NCI-H510A (cell line): ENCODE data around the gene SRPX.

Source experiments
- DNase-seq: peaks from one replicate; lab custom pipeline; 2025; lab: John Stamatoyannopoulos, UW

Gene SRPX

DNA sequence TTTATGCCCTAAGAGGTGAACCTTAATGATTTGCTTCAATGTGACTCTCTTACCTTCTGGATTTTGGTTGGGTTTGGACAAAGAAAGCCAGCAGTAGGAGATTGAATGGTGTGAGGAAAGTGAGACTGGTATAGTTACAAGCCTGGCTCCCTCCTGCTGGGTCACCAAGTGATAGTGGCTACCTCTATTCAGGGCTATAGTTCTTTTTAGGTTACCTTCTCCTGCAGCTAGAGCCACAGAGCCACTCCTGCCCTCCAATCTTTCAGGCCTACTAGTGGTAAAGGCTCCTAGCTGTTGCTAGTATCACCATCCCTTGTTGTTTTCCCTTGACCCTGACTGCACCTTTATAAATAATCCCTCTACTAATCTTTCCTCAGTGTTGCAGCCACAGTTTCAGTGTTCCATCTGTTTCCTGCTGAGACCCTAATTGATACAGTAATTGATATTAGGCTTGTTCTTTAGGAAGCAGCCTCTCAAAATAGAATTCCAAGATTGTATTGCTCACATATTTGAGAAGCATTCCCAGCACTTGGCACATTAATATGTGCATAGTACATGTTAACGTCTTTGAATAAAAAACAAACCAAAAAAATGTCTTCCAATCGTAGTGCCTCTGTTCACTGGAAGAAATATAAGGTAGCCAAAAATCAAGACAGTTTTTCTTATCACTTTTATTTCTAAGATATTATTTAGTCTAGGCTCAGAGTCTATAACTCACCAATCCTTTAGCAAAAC, 82.3 kb downstream of the SRPX start:
- DNase-seq: no peak

GRCh38 chrX:38129366-38129765, 91.3 kb downstream of the SRPX start:
- no peak for DNase-seq

DNA sequence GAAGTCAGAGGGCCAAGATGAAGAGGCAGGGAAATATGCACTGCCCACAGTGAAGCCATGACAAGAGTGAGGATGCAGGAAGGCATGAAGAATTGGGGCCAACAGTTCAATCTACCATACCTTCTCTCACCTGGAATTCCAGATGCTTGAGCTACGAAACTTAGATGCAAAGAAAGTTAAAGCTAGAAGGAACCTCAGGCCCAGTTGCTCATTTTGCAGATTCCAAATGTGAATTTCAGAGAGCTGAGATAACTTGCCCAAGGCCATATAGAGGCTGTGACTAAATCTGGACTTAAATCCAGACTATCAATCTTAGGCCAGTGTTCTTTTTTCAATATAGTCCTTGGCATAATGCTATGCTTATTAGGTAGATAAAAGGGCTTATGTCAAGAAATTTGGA, 92.7 kb downstream of the SRPX start:
- DNase-seq: no peak

DNA sequence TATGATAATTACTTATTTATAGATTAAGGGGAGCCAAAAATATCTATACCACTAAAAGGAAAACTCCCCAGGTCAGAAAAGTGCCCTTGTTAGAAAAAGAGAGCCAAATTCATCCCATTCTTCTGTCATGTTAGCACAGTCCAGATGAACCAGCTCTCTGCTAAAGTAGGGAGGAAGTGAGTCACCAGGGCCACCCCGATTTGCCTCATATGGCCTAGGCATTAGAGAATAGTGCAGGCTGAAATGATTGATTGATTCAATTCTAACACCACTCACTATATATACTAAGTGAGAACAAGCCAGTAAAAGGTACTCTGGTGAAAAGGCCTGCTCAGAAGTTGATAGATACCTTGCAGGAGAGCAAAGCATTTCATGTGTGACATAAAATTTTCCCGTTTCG, 94.5 kb downstream of the SRPX start:
- no peak for DNase-seq

DNA sequence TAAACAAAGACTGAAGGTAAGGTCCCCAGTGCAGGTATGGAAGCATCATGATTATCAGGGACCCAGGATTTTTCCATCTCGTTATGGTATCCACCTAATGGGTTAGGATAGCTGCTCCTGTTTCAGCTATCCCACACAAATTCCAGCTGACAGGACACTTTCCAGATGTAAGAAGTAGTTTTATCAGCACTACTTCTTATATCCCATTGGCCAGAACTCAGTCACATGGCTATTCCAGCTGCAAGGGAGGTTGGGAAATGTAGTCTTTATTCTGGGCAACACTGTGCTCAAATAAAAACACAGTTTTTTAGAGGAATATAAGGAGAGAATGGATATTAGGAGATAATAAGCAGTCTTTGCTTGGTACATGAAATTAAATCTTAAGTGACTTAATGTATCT, 96.7 kb downstream of the SRPX start:
- DNase-seq: no peak

GRCh38 chrX:38117485-38117884, 103.2 kb downstream of the SRPX start:
- peak; percentile 0 for DNase-seq

DNA sequence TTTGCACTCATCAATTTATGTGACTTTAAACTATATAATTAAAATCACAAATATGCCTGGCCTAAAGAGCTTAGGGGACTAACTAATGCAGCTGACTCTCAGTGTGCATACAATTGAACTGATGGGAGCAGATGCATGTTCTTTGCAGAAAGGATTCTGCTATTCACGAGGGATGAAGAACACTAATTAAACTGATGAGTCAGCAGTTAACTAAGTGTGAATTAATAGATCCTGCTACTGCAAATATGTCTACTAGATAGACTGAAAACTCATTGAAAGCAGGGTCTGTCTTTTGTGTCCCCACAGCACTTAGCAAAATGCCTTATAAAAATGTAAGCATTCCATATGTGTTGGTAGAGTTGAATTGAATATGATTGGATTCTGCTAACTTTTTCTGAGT, 104.0 kb downstream of the SRPX start:
- no peak for DNase-seq

- peak; percentile 56 for DNase-seq
Measured at GRCh38 chrX:38112566-38112965, 108.1 kb downstream of the SRPX start.

GRCh38 chrX:38111196-38111595, 109.5 kb downstream of the SRPX start:
- no peak for DNase-seq

GRCh38 chrX:38110231-38110630, 110.4 kb downstream of the SRPX start:
- DNase-seq: no peak

GRCh38 chrX:38109042-38109898, 111.4 kb downstream of the SRPX start:
- DNase-seq: no peak

DNA sequence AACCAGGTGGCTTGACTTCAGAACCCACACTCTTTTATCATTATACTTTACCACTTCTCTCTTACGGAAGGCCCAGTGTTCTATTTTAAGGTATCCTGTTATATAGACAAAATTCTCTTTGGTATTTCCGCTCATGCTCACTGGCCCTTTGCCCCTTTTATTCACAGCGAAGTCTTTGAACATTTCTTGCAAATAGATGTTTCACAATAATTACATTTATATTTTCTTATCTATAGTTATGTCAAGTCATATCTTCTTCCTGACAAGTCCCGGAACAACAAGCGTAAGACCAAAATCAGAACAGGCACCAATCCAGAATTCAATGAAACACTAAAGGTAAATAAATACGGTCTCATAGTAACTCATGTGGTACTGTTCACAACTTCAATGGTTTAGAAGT, 112.3 kb downstream of the SRPX start:
- no peak for DNase-seq

- no peak for DNase-seq
Measured at GRCh38 chrX:38106991-38107655, 113.5 kb downstream of the SRPX start.

DNA sequence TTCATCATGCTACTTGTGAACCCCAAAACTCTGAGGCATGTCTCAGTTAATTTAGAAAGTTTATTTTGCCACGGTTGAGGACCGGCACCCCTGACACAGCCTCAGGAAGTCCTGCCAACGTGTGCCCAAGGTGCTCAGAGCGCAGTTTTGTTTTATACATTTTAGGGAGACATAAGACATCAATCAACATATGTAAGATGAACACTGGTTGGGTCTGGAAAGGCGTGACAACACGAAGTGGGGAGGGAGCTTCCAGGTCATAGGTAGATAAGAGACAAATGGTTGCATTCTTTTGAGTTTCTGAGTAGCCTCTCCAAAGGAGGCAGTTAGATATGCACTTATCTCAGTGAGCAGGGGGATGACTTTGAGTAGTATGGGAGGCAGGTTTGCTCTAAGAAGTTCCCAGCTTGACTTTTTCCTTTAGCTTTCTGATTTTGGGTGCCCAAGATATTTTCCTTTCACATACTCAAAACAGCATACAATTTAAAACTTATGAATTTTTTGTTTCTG, 115.4 kb downstream of the SRPX start:
- DNase-seq: no peak

- DNase-seq: no peak
Measured at GRCh38 chrX:38103857-38104812, 116.5 kb downstream of the SRPX start.

GRCh38 chrX:38102875-38103274, 117.8 kb downstream of the SRPX start:
- no peak for DNase-seq

DNA sequence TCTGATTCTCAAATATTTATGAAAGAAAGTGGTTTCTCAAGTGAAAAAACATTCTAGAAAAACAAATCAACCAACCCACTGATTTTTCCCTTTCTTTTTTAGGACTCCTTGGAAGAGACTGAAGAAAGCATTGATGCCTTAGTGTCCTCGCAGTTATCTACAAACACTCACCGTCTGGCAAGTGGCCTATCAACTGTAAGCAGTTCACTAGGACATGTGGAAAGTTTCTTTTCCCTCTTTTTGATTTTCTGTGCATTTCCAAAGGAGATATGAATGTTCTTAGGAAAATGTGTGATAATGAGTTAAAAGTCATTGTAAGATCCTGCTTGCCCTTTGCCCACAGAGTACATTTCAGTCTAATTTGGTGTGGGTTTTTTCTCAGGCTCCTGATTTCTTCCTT, 118.4 kb downstream of the SRPX start:
- DNase-seq: no peak

- DNase-seq: no peak
Measured at GRCh38 chrX:38099688-38100087, 121.0 kb downstream of the SRPX start.
